HFFc6 (cell line): ENCODE results near the gene GABBR2. TPM values are rescaled to one million over a fixed set of nuclear protein-coding genes. Genes with fewer than 3 reads are reported as not detected.
A peak's percentile ranks its signal among the peaks of the same experiment; 100 is the strongest.

Source experiments
- DNase-seq: peaks from one replicate; pipeline ENCODE4 v3.0.0-alpha.2; 2018
- H3K27ac Mint-ChIP-seq: 2 replicates; pipeline ENCODE4 v1.8.0; 2020; ENCODE audit warnings: mild to moderate bottlenecking, mixed read lengths
- H3K27me3 Mint-ChIP-seq: 2 replicates; pipeline ENCODE4 v1.8.0; 2021; ENCODE audit warnings: mild to moderate bottlenecking, moderate library complexity, mixed read lengths; ENCODE audit not compliant: insufficient read depth
- H3K36me3 Mint-ChIP-seq: 2 replicates; pipeline ENCODE4 v1.8.0; 2021; ENCODE audit warnings: low read depth, mixed read lengths
- H3K4me1 Mint-ChIP-seq: 2 replicates; pipeline ENCODE4 v1.8.0; 2020; ENCODE audit warnings: low read depth, mixed read lengths
- H3K4me3 Mint-ChIP-seq: 2 replicates; pipeline ENCODE4 v1.8.0; 2020; ENCODE audit warnings: mild to moderate bottlenecking, moderate library complexity, mixed read lengths
- H3K9me3 Mint-ChIP-seq: 2 replicates; pipeline ENCODE4 v1.8.0; 2020; ENCODE audit warnings: mild to moderate bottlenecking, mixed read lengths
- CTCF ChIP-seq: fragments of 200-600 bp; sonication (generic); IDR thresholded peaks from 2 replicates; pipeline ENCODE4 v1.5.0; 2021; ENCODE audit warnings: antibody characterized with exemption, mild to moderate bottlenecking
- total RNA-seq, 6 experiments: library from RNA; stranded (reverse); fragmentation: NEBNext Ultra II Directional; extraction: Animal tissue kit (Norgen Biotek cat#: 25700); gene quantifications; 2 replicates in 1 of 6; 3 replicates in 5 of 6; pipeline ENCODE4 v1.2.3, GENCODE V29; 2021

Gene GABBR2
- total RNA-seq, 6 experiments from 2014 or later, result 3.1 to 9.3 (median 7.6) TPM

DNA sequence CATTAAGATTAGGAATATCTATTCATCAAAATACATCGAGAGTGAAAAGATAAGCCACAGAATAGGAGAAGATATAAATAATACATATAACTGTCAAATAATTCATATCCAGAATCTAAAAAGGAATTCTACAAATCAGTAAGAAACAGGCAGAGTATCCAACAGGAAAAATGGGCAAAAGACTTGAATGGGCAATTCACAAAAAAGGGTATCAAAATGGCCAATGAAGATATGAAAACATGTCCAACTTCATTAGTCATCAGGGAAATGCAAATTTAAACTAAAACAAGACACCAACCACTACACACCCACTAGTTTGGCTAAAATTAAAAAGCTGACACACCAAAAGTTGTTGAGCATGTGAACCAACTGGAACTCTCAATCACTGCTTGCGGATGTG lies 246.4 kb downstream of the GABBR2 start:
- H3K36me3 Mint-ChIP-seq, result peaks cover 42% of the 10 kb centered on the region
- no peak for DNase-seq
- no peak overlapping the region for H3K27ac Mint-ChIP-seq
- peaks cover 48% of the 10 kb centered on the region for H3K9me3 Mint-ChIP-seq
- peaks cover 20% of the 10 kb centered on the region for H3K4me1 Mint-ChIP-seq
- no peak for TF ChIP-seq CTCF
- H3K27me3 Mint-ChIP-seq, result no peaks in the 10 kb centered on the region; the same call in 1 of the 2 replicates
- no peak overlapping the region for H3K4me3 Mint-ChIP-seq

DNA sequence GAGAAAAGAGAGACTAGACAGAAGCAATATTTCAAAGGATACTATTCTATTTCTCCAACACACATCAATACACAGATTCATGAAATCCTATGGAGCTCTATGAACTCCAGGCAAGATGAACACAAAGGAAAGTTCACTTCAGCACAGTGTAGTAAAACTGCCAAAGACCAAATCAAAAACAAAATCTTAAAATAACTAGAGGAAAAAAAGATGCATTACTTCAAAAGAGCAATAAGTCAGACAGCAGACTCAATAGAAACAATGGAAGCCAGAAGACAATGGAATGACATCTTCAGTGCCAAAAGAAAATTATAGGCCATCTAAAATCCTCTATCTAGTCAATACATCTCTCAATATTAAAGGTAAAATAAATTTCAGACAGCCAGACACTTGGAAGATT lies 248.0 kb downstream of the GABBR2 start:
- H3K4me1 Mint-ChIP-seq, result peaks cover 27% of the 10 kb centered on the region
- peaks cover 45% of the 10 kb centered on the region for H3K9me3 Mint-ChIP-seq
- no peak overlapping the region for H3K4me3 Mint-ChIP-seq
- DNase-seq, result no peak
- H3K27me3 Mint-ChIP-seq, result no peaks in the 10 kb centered on the region; the same call in 1 of the 2 replicates
- TF ChIP-seq CTCF, result no peak
- no peak overlapping the region for H3K27ac Mint-ChIP-seq
- peaks cover 42% of the 10 kb centered on the region for H3K36me3 Mint-ChIP-seq

DNA sequence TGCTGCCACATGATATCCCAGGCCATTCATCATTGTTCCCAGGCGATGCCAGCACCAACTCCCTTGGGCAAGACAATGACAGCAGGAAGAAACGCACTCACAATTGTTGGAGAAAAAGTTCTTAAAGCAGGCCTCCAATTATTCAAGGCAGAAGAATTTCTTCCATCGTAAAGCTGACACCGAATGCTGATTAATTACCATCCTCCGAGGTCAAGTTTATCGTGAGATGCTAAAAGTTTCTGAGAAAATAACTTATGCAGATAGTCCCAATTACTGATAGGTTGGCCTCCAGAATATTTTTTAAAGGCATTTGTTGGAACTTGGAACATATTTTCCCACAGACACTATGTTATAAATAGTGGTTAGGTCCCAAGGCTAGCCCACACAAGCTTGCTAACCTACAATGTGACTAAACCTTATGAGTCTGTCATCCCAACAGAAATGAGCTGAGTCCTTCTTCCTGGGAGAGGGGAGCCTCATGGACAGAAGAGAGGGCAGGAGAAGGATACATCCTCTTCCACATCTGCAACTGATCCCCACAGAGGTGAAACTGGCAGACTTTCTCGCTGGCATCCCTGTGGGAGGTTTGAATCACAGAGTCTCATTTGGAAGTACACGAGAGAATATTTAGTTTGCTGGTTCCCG lies 250.9 kb downstream of the GABBR2 start:
- TF ChIP-seq CTCF, result no peak
- Mint-ChIP-seq H3K36me3 (peaks cover 33% of the 10 kb centered on the region), H3K4me1 (peaks cover 44% of the 10 kb centered on the region), H3K4me3 (no peak overlapping the region), H3K27me3 (no peaks in the 10 kb centered on the region; the same call in 1 of the 2 replicates), H3K9me3 (peaks cover 36% of the 10 kb centered on the region), H3K27ac (no peak overlapping the region)
- DNase-seq, result no peak

DNA sequence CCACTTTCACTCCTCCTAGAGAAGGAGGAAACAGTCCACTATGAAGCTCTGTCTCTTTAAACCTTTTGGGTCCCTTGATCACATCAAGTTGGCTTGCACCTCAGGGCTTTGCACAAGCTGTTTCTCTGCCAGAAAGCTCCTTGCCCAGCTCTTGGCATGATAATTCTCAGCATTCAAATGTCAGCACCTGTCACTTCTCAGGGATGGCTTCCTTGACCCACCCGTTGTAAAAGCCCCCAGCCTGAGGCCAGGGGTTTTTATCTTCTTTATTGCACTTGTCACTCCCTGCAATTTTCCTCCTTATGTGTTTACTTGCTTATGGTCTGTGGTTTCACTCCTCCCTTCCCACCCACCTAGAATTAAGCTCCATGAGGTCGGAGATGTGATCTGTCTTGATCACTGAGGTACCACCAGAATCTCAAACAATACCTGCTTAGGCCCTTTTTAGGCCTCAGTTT lies 252.6 kb downstream of the GABBR2 start:
- Mint-ChIP-seq H3K27me3 (no peaks in the 10 kb centered on the region; the same call in 1 of the 2 replicates), H3K27ac (peak overlapping the region; percentile 23; the same call in 1 of the 2 replicates), H3K4me3 (peak overlapping the region; percentile 66; the same call in 1 of the 2 replicates), H3K4me1 (peaks cover 52% of the 10 kb centered on the region), H3K36me3 (peaks cover 20% of the 10 kb centered on the region), H3K9me3 (peaks cover 19% of the 10 kb centered on the region)
- no peak for DNase-seq
- no peak for TF ChIP-seq CTCF

DNA sequence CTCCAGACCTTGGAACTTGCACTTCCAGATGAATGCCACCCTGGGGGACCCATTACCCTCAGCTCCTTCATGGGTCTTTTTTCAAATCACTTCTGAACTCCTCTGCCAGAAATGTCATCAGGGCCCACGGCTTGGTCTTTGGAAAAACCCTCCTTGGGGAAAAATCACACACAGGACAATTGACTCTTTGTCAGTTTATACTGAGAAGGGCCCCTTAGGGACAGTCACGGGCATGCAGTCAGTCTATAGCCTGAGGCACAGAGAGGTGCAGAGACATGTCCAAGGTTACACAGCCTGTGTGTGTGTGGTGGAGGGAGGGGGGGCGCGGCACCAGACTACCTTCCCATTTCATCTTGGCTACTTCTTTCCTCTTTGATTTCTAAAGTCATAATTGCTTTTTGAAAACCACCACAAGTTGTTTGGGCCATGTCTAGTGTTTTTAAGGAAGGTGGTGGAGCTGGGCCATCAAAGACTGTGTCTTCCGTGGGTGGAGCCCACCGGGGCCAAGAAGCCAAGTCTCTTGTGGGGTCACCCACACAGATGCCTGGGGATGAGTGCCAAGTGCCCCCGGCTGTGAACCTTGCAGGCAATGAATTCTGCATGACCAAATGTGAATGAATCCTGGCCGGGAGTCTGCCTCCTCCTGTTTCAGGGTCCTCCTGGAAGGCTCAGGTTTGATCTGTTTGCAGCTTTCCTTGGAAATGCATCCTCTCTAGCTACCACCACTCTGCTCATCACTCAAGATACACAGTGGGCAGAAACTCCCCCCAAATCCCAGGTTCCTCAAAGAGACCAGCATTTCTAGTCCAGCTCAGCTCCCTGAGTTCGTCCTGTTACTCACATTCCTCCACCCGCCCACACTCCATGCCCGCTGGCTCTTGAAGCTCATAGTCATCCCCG lies 253.2 kb downstream of the GABBR2 start:
- peak; percentile 58 for DNase-seq
- H3K36me3 Mint-ChIP-seq, result peaks cover 14% of the 10 kb centered on the region
- H3K9me3 Mint-ChIP-seq, result peaks cover 12% of the 10 kb centered on the region
- no peak for TF ChIP-seq CTCF
- no peaks in the 10 kb centered on the region; the same call in 1 of the 2 replicates for H3K27me3 Mint-ChIP-seq
- H3K27ac Mint-ChIP-seq, result peak overlapping the region; percentile 23; the same call in 1 of the 2 replicates
- H3K4me3 Mint-ChIP-seq, result peak overlapping the region; percentile 66
- H3K4me1 Mint-ChIP-seq, result peaks cover 59% of the 10 kb centered on the region
